DND-41 (cell line): Measurements from ENCODE around the gene SFSWAP.

Experiments
- ATAC-seq: fragments of 200-7000 bp; cut with Tn5 transposase; 3 replicates; pipeline ENCODE4 v1.9.1; 2021; ENCODE audit warnings: low read depth; ENCODE audit not compliant: insufficient read depth
- DNase-seq: peaks from one replicate; pipeline ENCODE4 v3.0.0-alpha.2; 2020
- H2AFZ ChIP-seq: 2 replicates; pipeline ENCODE4 v1.6.0; 2012; ENCODE audit warnings: low read depth, low read length
- H3K27ac ChIP-seq: 2 replicates; pipeline ENCODE4 v1.5.1; 2012; ENCODE audit warnings: low read length, inconsistent platforms
- H3K27me3 ChIP-seq: fragments of 200-600 bp; sonication (generic); 2 replicates; pipeline ENCODE4 v1.6.0; 2012; ENCODE audit warnings: low read length, mild to moderate bottlenecking, inconsistent platforms; ENCODE audit not compliant: insufficient read depth, poor library complexity
- H3K36me3 ChIP-seq: 2 replicates; pipeline ENCODE4 v1.5.1; 2012; ENCODE audit warnings: low read length, inconsistent platforms; ENCODE audit not compliant: insufficient read depth
- H3K4me1 ChIP-seq: 2 replicates; pipeline ENCODE4 v1.5.1; 2012; ENCODE audit warnings: mild to moderate bottlenecking, low read length; ENCODE audit not compliant: insufficient read depth
- H3K4me2 ChIP-seq: 2 replicates; pipeline ENCODE4 v1.6.0; 2012; ENCODE audit warnings: mild to moderate bottlenecking, moderate library complexity, low read length, inconsistent platforms; ENCODE audit not compliant: insufficient read depth
- H3K4me3 ChIP-seq, 2 experiments: fragments of 200-600 bp in 1 of 2; shearing (Covaris generic) in 1 of 2; 2 replicates each; pipeline ENCODE4 v1.5.1; 2012 to 2016; ENCODE audit warnings: inconsistent platforms in 2 of 2, low read length in 2 of 2, mild to moderate bottlenecking in 2 of 2, low read depth in 1 of 2, moderate library complexity in 1 of 2
- H3K79me2 ChIP-seq: 2 replicates; pipeline ENCODE4 v1.6.0; 2012; ENCODE audit warnings: low read length, inconsistent platforms; ENCODE audit not compliant: insufficient read depth
- H3K9ac ChIP-seq: 2 replicates; pipeline ENCODE4 v1.6.0; 2012; ENCODE audit warnings: low read depth, mild to moderate bottlenecking, inconsistent platforms, low read length, moderate library complexity
- H3K9me3 ChIP-seq: 2 replicates; pipeline ENCODE4 v1.5.1; 2012; ENCODE audit warnings: low read length, moderate library complexity, mild to moderate bottlenecking, inconsistent platforms; ENCODE audit not compliant: insufficient read depth, severe bottlenecking
- H4K20me1 ChIP-seq: 2 replicates; pipeline ENCODE4 v1.6.0; 2012; ENCODE audit warnings: low read length; ENCODE audit not compliant: insufficient read depth
- EZH2 ChIP-seq: IDR thresholded peaks from 3 replicates; pipeline ENCODE4 v1.6.1; 2012; ENCODE audit warnings: borderline replicate concordance, low read depth, mild to moderate bottlenecking, moderate library complexity, low read length, inconsistent platforms; ENCODE audit not compliant: severe bottlenecking
- TF ChIP-seq, protein P1 (sequence below): IDR thresholded peaks from 2 replicates; pipeline ENCODE4 v1.5.1; 2012; ENCODE audit warnings: borderline replicate concordance, low read length, moderate library complexity, mild to moderate bottlenecking; ENCODE audit not compliant: poor library complexity, severe bottlenecking; ENCODE audit errors: extremely low read depth

Gene SFSWAP

DNA sequence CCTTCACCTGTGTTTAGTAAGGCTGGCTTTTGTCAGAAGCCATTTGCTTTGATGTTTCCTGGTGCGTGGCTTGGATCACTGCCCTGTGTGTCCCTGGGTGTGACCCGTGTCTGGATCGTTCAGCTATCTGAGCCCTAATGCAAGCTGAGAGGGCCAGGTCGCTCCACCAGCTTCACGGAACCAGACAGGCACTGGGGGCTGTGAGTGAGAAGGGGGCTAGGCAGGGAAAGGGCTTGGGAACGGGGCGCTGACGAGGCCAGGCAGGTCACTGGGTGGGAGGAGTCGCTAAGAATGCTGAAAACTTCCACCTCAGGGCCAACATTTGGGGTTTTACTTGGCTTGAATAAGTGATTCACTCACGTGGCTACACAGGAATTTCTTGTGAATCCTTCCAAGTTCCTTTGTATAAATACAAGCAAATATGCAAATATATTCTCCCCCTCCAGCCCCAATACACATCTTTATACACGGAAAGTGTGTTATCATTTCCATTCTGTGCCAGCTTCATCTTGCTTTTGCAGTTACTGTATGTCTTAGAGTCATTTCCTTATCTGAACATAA, 93.2 kb downstream of the SFSWAP start:
- Histone ChIP-seq H3K27me3 (no peaks in the 10 kb centered on the region), H3K4me2 (no peak overlapping the region), H3K4me1 (no peaks in the 10 kb centered on the region), H3K79me2 (no peaks in the 10 kb centered on the region), H3K9ac (no peak overlapping the region), H3K27ac (no peak overlapping the region), H3K4me3 (no peak overlapping the region), H3K9me3 (no peaks in the 10 kb centered on the region), H4K20me1 (peaks cover 2% of the 10 kb centered on the region; the same call in 1 of the 2 replicates), H3K36me3 (peaks cover 34% of the 10 kb centered on the region), H2AFZ (no peak overlapping the region)
- DNase-seq (no peak), ATAC-seq (no peak)
- no peak for TF ChIP-seq EZH2
- TF ChIP-seq, protein P1, sequence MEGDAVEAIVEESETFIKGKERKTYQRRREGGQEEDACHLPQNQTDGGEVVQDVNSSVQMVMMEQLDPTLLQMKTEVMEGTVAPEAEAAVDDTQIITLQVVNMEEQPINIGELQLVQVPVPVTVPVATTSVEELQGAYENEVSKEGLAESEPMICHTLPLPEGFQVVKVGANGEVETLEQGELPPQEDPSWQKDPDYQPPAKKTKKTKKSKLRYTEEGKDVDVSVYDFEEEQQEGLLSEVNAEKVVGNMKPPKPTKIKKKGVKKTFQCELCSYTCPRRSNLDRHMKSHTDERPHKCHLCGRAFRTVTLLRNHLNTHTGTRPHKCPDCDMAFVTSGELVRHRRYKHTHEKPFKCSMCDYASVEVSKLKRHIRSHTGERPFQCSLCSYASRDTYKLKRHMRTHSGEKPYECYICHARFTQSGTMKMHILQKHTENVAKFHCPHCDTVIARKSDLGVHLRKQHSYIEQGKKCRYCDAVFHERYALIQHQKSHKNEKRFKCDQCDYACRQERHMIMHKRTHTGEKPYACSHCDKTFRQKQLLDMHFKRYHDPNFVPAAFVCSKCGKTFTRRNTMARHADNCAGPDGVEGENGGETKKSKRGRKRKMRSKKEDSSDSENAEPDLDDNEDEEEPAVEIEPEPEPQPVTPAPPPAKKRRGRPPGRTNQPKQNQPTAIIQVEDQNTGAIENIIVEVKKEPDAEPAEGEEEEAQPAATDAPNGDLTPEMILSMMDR = no peak

- no peak for DNase-seq
- H4K20me1 ChIP-seq = peaks cover 2% of the 10 kb centered on the region; the same call in 1 of the 2 replicates
- H3K4me2 ChIP-seq = no peak overlapping the region
- no peak overlapping the region for H3K27ac ChIP-seq
- H3K4me1 ChIP-seq = no peaks in the 10 kb centered on the region
- TF ChIP-seq, protein P1 = no peak
- no peak for TF ChIP-seq EZH2
- no peak overlapping the region for H2AFZ ChIP-seq
- no peak overlapping the region for H3K4me3 ChIP-seq
- no peak overlapping the region for H3K9ac ChIP-seq
- no peak for ATAC-seq
- H3K36me3 ChIP-seq = peaks cover 20% of the 10 kb centered on the region
- no peaks in the 10 kb centered on the region for H3K27me3 ChIP-seq
- no peaks in the 10 kb centered on the region for H3K79me2 ChIP-seq
- H3K9me3 ChIP-seq = no peaks in the 10 kb centered on the region
Measured at GRCh38 chr12:131805421-131805820, 94.5 kb downstream of the SFSWAP start.

GRCh38 chr12:131806674-131807073, 95.8 kb downstream of the SFSWAP start:
- no peak for ATAC-seq
- peaks cover 2% of the 10 kb centered on the region; the same call in 1 of the 2 replicates for H4K20me1 ChIP-seq
- H3K36me3 ChIP-seq = peaks cover 9% of the 10 kb centered on the region

More at GRCh38 chr12:131806674-131807073, 95.8 kb downstream of the SFSWAP start:
- no peak overlapping the region for H2AFZ ChIP-seq
- TF ChIP-seq EZH2 = no peak
- TF ChIP-seq, protein P1 = no peak
- no peak for DNase-seq
- no peaks in the 10 kb centered on the region for H3K9me3 ChIP-seq
- H3K4me1 ChIP-seq = no peaks in the 10 kb centered on the region
- no peaks in the 10 kb centered on the region for H3K79me2 ChIP-seq
- H3K9ac ChIP-seq = no peak overlapping the region
- no peaks in the 10 kb centered on the region for H3K27me3 ChIP-seq
- H3K4me3 ChIP-seq = no peak overlapping the region
- no peak overlapping the region for H3K4me2 ChIP-seq
- no peak overlapping the region for H3K27ac ChIP-seq
